GM19193 (cell line): ENCODE measurements around the gene TRAK1.

Source experiments
- POLR2A ChIP-seq: IDR thresholded peaks from 4 replicates; pipeline ENCODE4 v1.6.1; 2011; ENCODE audit not compliant: insufficient read depth, insufficient read length; ENCODE audit errors: extremely low read depth

TRAK1 gene

GRCh38 chr3:42179110-42179725, 88.1 kb downstream of the TRAK1 start:
- no peak for TF ChIP-seq POLR2A

- TF ChIP-seq POLR2A, result no peak
Observed at GRCh38 chr3:42180901-42181300, 89.7 kb downstream of the TRAK1 start.

- no peak for TF ChIP-seq POLR2A
Observed at GRCh38 chr3:42182555-42182954, 91.4 kb downstream of the TRAK1 start.

DNA sequence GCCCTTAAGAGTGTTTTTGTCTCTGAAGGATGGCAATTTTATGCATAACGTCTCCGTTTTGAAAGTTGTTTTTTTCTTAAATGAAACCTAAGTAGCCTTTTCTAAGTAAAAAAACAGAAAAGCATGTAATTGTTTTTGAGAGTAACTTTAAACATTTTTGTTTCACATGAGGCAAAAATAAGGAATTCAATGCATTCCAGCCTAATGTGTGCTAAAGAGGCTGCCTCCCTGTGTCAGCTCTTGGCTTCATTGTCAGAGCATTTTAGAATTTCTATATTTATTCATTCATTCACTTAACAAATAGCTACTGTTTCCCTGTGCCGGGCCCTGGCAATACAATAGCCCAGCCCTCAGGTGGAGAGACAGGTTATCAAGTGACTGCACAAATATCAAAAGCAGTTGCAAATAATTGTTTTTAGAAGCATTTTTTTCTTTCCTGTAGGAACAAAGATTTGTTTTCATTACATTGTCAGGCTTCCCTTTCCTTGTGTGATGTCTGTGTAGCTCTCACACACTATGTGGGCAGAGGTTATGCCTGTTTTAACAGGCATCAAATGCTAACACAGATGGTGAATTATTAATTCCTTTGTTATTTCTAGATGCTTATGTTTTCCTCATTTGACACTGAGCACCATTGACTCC, 93.0 kb downstream of the TRAK1 start:
- TF ChIP-seq POLR2A, result no peak

DNA sequence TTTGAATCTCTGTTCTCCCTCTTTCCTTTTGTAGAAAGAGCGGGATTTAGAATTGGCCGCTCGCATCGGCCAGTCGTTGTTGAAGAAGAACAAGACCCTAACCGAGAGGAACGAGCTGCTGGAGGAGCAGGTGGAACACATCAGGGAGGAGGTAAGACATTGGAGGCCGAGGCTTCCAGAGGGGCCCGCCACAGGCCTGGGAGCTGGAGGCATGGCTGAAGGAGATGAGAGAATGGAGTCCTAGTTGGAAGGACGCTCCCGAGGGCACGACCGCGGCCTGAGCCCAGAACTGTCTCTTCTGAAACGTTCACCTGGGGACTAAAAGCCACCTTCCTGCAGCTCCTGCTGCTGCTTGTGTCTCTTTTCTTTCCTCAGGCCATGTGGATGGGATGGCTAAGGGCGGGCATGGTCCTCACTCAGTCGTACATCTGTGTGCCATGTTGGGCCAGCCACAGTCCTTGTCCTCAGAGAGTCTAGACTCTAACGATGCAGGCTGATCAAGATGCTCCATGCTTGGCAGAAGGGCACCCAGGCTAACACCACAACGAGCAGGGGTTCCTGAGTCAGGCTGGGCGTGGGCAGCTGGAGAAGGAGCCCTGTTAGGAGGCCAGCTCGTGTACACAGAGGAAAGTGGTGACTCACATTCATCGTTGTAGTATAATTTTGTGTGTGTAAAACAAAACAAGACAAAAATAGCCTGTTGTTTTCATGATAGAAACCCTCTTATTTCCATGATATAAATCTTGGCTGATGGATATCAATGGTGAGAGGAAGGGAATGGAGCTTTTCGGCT, 93.7 kb downstream of the TRAK1 start:
- no peak for TF ChIP-seq POLR2A

DNA sequence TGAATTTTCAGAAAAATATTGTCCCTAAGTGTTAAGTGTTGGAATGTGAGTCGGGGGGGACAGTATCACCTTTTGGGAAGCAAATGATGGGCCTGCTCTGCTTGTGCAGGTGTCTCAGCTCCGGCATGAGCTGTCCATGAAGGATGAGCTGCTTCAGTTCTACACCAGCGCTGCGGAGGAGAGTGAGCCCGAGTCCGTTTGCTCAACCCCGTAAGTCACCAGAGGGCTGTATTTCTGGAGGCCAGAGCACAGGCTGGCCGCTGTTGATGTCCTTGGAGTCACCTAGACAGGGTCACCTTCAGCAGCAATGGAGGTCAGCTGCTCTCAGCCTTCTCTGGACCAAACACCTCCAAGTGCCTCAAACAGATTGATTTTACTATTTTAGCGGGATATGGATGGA, 96.8 kb downstream of the TRAK1 start:
- TF ChIP-seq POLR2A, result no peak

DNA sequence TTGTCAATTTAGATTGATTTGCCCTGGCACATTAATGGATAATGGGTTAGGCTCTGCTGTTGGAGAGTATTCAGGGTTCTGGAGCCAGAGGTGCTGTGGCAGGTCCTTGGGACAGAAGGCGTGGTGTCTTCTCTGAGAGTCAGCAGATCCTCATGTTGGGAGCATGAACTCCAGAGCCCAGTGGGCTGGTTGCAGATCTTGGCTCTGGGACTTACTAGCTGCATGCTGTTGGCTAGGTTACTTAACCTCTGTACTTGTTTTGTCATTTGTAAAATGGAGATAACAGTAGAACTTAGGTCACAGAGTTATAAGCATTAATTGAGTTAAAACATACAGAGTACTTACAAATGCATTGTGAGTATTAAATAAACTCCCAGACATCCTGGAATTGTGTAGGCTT, 97.2 kb downstream of the TRAK1 start:
- TF ChIP-seq POLR2A, result no peak

- TF ChIP-seq POLR2A, result no peak
Observed at GRCh38 chr3:42189001-42189460, 97.9 kb downstream of the TRAK1 start.

- no peak for TF ChIP-seq POLR2A
Observed at GRCh38 chr3:42189736-42190135, 98.6 kb downstream of the TRAK1 start.

DNA sequence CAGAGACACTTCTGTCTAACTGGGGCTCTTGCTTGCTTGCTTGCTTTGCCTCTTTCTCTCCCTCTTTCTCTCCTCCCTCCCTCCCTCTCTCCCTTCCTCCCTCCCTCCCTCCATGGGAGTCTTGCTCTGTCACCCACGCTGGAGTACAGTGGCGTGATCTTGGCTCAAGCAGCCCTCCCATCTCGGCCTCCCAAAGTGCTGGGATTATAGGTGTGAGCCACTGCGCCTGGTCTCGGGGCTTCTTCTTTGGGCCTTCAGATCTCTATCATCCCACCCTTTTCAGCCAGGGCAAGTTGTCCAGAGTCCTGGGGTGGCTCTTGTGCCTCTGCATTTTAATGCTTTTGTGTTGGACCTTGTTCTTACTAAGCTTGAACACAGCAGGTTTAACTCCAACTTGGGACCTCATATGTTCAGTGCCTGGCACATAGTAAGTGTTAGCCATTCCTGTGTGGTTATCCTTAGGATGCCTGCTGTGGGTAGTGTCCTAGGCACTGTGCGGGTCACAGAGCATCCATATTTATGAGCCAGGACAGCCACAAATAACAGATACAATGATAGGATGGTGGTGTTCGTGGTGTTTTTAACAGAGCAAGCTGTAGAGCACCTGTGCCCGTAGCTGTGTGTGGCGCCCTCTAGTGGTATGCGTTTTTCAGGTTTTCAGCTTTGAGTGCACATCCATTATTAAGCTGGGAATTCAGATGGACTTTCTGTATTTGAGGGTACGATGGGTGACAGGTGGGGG, 99.7 kb downstream of the TRAK1 start:
- no peak for TF ChIP-seq POLR2A

DNA sequence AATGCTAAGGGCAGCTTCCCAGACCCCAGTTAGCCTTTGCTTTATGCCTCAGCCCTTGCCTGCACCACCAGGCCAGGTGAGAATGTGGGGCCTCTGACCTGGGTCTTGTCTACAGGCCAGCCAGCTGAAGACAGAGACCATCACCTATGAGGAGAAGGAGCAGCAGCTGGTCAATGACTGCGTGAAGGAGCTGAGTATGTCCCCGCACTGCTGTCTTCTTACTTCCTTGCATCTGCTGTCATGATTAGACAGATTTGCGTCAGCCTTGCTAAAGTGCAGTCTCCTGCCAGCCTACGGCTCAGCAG, 100.2 kb downstream of the TRAK1 start:
- TF ChIP-seq POLR2A, result no peak

- no peak for TF ChIP-seq POLR2A
Observed at GRCh38 chr3:42192334-42193200, 101.4 kb downstream of the TRAK1 start.

DNA sequence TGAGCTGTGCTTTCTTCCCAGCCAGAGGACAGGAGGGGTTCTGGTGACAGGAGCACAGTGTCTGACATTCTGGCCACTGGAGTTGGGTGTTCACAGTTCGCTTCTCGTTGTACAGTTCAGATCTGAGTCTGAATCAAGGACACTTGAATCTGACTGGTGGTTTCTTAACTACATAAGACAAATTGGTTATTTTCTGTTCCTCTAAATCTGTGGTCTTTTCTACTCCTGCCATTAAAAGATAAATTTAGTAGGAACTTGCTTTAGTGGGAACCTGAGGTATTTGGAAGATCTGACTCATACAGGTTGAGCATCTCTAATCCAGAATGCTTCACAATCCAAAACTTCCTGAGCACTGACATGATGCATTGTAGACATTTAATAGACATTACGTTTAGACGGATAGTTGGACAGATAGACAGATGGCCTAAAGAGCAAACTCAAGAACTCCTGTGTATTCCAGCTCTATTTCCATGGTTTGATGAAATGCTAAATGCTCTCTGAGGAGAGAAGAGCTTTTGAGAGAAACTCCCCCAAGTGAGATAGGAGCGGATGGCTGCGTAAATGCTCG, 103.9 kb downstream of the TRAK1 start:
- TF ChIP-seq POLR2A, result no peak

DNA sequence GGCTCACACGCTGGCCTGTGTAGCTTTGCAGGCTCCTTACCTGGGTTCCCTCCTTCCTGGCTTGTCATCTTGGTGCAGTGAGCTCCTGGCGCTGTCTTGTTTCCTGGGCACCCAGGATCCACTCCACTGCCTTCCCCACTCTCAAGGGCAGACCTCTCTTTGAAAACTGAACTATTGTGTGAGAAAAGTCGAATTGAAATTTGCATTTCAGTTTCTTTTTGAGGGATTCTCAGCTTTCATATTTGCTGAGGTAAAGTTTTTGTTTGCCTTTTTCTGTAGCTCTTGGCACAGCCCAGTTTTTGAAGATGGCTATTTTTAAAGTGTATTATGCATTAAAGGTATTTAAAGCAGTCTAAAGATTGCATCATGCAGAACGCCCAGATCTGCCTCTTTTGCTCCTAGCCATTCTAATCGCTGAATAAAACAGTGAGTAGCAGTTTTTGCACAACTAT, 104.7 kb downstream of the TRAK1 start:
- TF ChIP-seq POLR2A, result no peak
